HepG2 (cell line): ENCODE data around the gene SLC5A8. TPM values are rescaled to one million over a fixed set of nuclear protein-coding genes. Genes with fewer than 3 reads are reported as not detected.

Experiments
- ATAC-seq: fragments of 200-7000 bp; cut with Tn5 transposase; 3 replicates; pipeline ENCODE4 v1.9.1; 2020; ENCODE audit warnings: mild to moderate bottlenecking, moderate library complexity
- BruUV-seq: library from RNA; stranded (reverse); fragments of 400-500 nt; replicated peaks from 2 replicates; lab custom pipeline; 2021; lab: Mats Ljungman, UMichigan
- CTCF ChIA-PET: fragments of 300-600 bp; formaldehyde crosslinking; extraction: SDS; loops from one replicate; lab custom pipeline; 2021; ENCODE audit warnings: low total read pairs, inconsistent platforms, low intra/inter-chr PET ratio; lab: Yijun Ruan, JAX
- POLR2A ChIA-PET: fragments of 350-600 bp; sonication (Branson Sonifier 250); formaldehyde crosslinking; loops from one replicate; lab custom pipeline; 2020; ENCODE audit warnings: antibody characterized with exemption, inconsistent platforms; lab: Yijun Ruan, JAX
- DNase-seq: peaks from one replicate; pipeline ENCODE4 v3.0.0-alpha.2; 2015; ENCODE audit warnings: low spot score
- FAIRE-seq: peaks from 3 replicates; lab custom pipeline; 2011; peaks lifted over from hg19 to GRCh38; lab: Jason Lieb, UNC
- H2AFZ ChIP-seq: one replicate; pipeline ENCODE4 v1.6.1; 2011; ENCODE audit warnings: low read length, inconsistent platforms
- H3K27ac ChIP-seq: fragments of 300-600 bp; 3 replicates; pipeline ENCODE4 v1.8.0; 2011; ENCODE audit warnings: mixed run types, mild to moderate bottlenecking, mixed read lengths, low read length, inconsistent platforms; ENCODE audit not compliant: insufficient read depth; ENCODE audit errors: extremely low read length
- H3K27me3 ChIP-seq, 2 experiments: fragments of 200-600 bp in 1 of 2; 2 replicates in 1 of 2; 3 replicates in 1 of 2; pipeline versions ENCODE4 v1.6.0 to v1.8.0; 2011; ENCODE audit warnings: low read length in 2 of 2, mild to moderate bottlenecking in 2 of 2, moderate library complexity in 2 of 2, inconsistent platforms in 1 of 2; ENCODE audit not compliant: insufficient read depth in 2 of 2, control insufficient read depth in 1 of 2
- H3K36me3 ChIP-seq, 2 experiments: fragments of 200-600 bp in 1 of 2; replicated peaks in 1 of 2; 2 replicates in 1 of 2; 3 replicates in 1 of 2; pipeline versions ENCODE4 v1.5.1 to v1.8.0; 2011; ENCODE audit warnings: low read length in 2 of 2, inconsistent platforms in 1 of 2; ENCODE audit not compliant: insufficient read depth in 2 of 2, control insufficient read depth in 1 of 2
- H3K4me1 ChIP-seq: 2 replicates; pipeline ENCODE4 v1.5.1; 2012; ENCODE audit warnings: low read length, inconsistent platforms; ENCODE audit not compliant: insufficient read depth
- H3K4me2 ChIP-seq: 2 replicates; pipeline ENCODE4 v1.6.0; 2011; ENCODE audit warnings: low read depth, low read length, inconsistent platforms
- H3K4me3 ChIP-seq, 3 experiments: fragments of 200-600 bp in 1 of 3; sonication (generic), shearing (Covaris generic) in 1 of 3; replicated peaks in 1 of 3; 2 replicates each; pipeline ENCODE4 v1.5.1; 2011 to 2016; ENCODE audit warnings: low read length in 3 of 3, inconsistent platforms in 2 of 3, low read depth in 2 of 3, mild to moderate bottlenecking in 2 of 3, control low read depth in 1 of 3, mixed read lengths in 1 of 3; ENCODE audit not compliant: insufficient read depth in 1 of 3
- H3K79me2 ChIP-seq: one replicate; pipeline ENCODE4 v1.6.1; 2011; ENCODE audit warnings: low read length, inconsistent platforms; ENCODE audit not compliant: insufficient read depth
- H3K9ac ChIP-seq: 2 replicates; pipeline ENCODE4 v1.6.0; 2011; ENCODE audit warnings: mild to moderate bottlenecking, low read depth, low read length, inconsistent platforms; ENCODE audit not compliant: insufficient read depth
- H3K9me3 ChIP-seq: 2 replicates; pipeline ENCODE4 v1.5.1; 2012; ENCODE audit warnings: mild to moderate bottlenecking, low read length
- H4K20me1 ChIP-seq: 2 replicates; pipeline ENCODE4 v1.6.0; 2011; ENCODE audit warnings: inconsistent platforms, mild to moderate bottlenecking, low read length, moderate library complexity; ENCODE audit not compliant: insufficient read depth
- ERF ChIP-seq: IDR thresholded peaks from 2 replicates; pipeline ENCODE4 v1.6.1; 2018; ENCODE audit warnings: missing biosample characterization, missing genetic modification reagents
- FOXO1 ChIP-seq: sonication (generic); formaldehyde crosslinking; IDR thresholded peaks from 2 replicates; pipeline ENCODE4 v1.4.0; 2020; ENCODE audit warnings: missing genetic modification reagents
- GATAD1 ChIP-seq: IDR thresholded peaks from 2 replicates; pipeline ENCODE4 v1.6.1; 2016; ENCODE audit warnings: missing genetic modification reagents, missing compliant biosample characterization
- HCFC1 ChIP-seq: fragments of 150-350 bp; IDR thresholded peaks from 2 replicates; pipeline ENCODE4 v1.6.1; 2014; ENCODE audit warnings: low read depth, low read length
- KAT8 ChIP-seq: IDR thresholded peaks from 2 replicates; pipeline ENCODE4 v1.6.1; 2016; ENCODE audit warnings: missing genetic modification reagents, missing compliant biosample characterization
- MEIS2 ChIP-seq: sonication (generic); formaldehyde crosslinking; IDR thresholded peaks from 2 replicates; pipeline ENCODE4 v1.9.0; 2021; ENCODE audit warnings: mild to moderate bottlenecking, missing genetic modification reagents
- NFKBIZ ChIP-seq: IDR thresholded peaks from 2 replicates; pipeline ENCODE4 v1.6.1; 2018; ENCODE audit warnings: missing genetic modification reagents, missing compliant biosample characterization
- NFRKB ChIP-seq: fragments of 450-650 bp; IDR thresholded peaks from 2 replicates; pipeline ENCODE4 v1.6.1; 2017
- SAP130 ChIP-seq: IDR thresholded peaks from 2 replicates; pipeline ENCODE4 v1.6.1; 2016; ENCODE audit warnings: low read depth
- ZNF143 ChIP-seq: sonication (generic); formaldehyde crosslinking; IDR thresholded peaks from 2 replicates; pipeline ENCODE4 v1.4.0; 2020; ENCODE audit warnings: missing genetic modification reagents
- ZNF180 ChIP-seq: sonication (generic); formaldehyde crosslinking; IDR thresholded peaks from 2 replicates; pipeline ENCODE4 v1.4.0; 2020; ENCODE audit warnings: low read depth, missing genetic modification reagents, borderline replicate concordance
- ZNF383 ChIP-seq: sonication (generic); formaldehyde crosslinking; IDR thresholded peaks from 2 replicates; pipeline ENCODE4 v1.4.0; 2020; ENCODE audit warnings: missing genetic modification reagents, mild to moderate bottlenecking, borderline replicate concordance
- ZNF550 ChIP-seq: sonication (generic); formaldehyde crosslinking; IDR thresholded peaks from 2 replicates; pipeline ENCODE4 v1.4.0; 2020; ENCODE audit warnings: mild to moderate bottlenecking, missing genetic modification reagents, borderline replicate concordance
- ZNF614 ChIP-seq: IDR thresholded peaks from 2 replicates; pipeline ENCODE4 v1.6.1; 2018; ENCODE audit warnings: missing biosample characterization, missing genetic modification reagents, inconsistent platforms, borderline replicate concordance
- WGBS: methylation state at CpG from one replicate; pipeline ENCODE4 v1.1.6; 2017; ENCODE audit warnings: low lambda C conversion rate; 5-methylcytosine and 5-hydroxymethylcytosine counted together
- in situ Hi-C: cut with HindIII; loops from 2 replicates; pipeline ENCODE4 v1.10.0; 2017; ENCODE audit warnings: low pct_unique_long_range_greater_than_20kb; ENCODE audit not compliant: extremely low pct_ligation_motif_present
- intact Hi-C: fragments of 100-400 bp; cut with micrococcal nuclease; formaldehyde crosslinking; loops from one replicate; pipeline ENCODE4 v1.10.0; 2022; ENCODE audit not compliant: unreplicated experiment
- polyA plus RNA-seq, 8 experiments: library from polyadenylated mRNA; depleted of rRNA in 3 of 8; stranded (reverse) in 7 of 8; unstranded in 1 of 8; fragments of >200 nt; fragmentation: Illumina TruSeq in 4 of 8; extraction: Trizol in 4 of 8; gene quantifications; 2 replicates each; pipeline versions ENCODE4 v1.2.1 to v1.2.3, GENCODE V29; 2011 to 2016; ENCODE audit warnings: low read depth in 4 of 8, missing spikeins in 1 of 8, mixed read lengths in 1 of 8; ENCODE audit not compliant: insufficient read depth in 1 of 8
- total RNA-seq, 5 experiments: library from RNA; depleted of rRNA; stranded (reverse); fragments of >200 nt; fragmentation: Illumina TruSeq; extraction: Trizol; gene quantifications; 2 replicates each; pipeline ENCODE4 v1.2.3, GENCODE V29; 2016; ENCODE audit warnings: low read depth in 1 of 5
- TF ChIP-seq, protein P1 (sequence below): sonication (generic); formaldehyde crosslinking; IDR thresholded peaks from 2 replicates; pipeline ENCODE4 v1.9.0; 2021; ENCODE audit warnings: missing genetic modification reagents, borderline replicate concordance
- TF ChIP-seq, protein P2 (sequence below): sonication (generic); formaldehyde crosslinking; IDR thresholded peaks from 2 replicates; pipeline ENCODE4 v1.4.0; 2020; ENCODE audit warnings: mild to moderate bottlenecking, missing genetic modification reagents
- TF ChIP-seq, protein P3 (sequence below): sonication (generic); formaldehyde crosslinking; IDR thresholded peaks from 2 replicates; pipeline ENCODE4 v1.4.0; 2020; ENCODE audit warnings: low read depth, mild to moderate bottlenecking, missing genetic modification reagents
- TF ChIP-seq, protein P4 (sequence below): sonication (generic); formaldehyde crosslinking; IDR thresholded peaks from 2 replicates; pipeline ENCODE4 v1.5.0; 2020; ENCODE audit warnings: missing genetic modification reagents, mild to moderate bottlenecking, borderline replicate concordance
- TF ChIP-seq, protein P5 (sequence below): sonication (generic); formaldehyde crosslinking; IDR thresholded peaks from 2 replicates; pipeline ENCODE4 v1.4.0; 2020; ENCODE audit warnings: missing genetic modification reagents, mild to moderate bottlenecking, borderline replicate concordance
- TF ChIP-seq, protein P6 (sequence below): sonication (generic); formaldehyde crosslinking; IDR thresholded peaks from 2 replicates; pipeline ENCODE4 v1.5.0; 2020; ENCODE audit warnings: missing genetic modification reagents

Gene SLC5A8
- total and polyA plus RNA-seq, 2 of the 13 experiments (the other 11 are each of a cell fraction or from before 2014, with no cell fraction given): not detected

DNA sequence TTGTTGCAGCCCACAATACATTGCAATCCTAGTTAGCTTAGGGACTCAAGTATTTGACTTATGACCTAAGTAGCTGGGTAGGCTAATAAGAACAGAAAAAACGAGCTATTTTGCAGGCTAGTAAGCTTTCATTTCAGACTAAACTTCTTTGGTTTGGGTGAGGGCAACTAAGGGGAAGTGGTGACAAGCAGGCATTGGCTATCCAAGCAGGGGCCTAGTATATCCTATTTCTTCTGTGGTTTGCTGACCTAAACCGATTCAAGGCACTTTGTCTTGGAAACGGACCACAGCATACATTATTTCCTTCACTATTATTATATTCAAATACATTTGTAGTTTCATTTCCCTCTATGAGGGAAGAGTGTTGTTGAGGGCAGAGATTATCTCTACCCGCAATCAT lies 21.6 kb upstream of the SLC5A8 start:
- intact Hi-C loops: no loop called here
- under 1% methylated on average over 4 of the region's 4 CpGs for WGBS
- no peak for ATAC-seq
- no TSS peak for BruUV-seq
- H3K9ac ChIP-seq: no peak overlapping the region
- FAIRE-seq: no peak
- no peak overlapping the region for H3K27ac ChIP-seq
- peaks cover 2 to 13% of the 10 kb centered on the region in 2 experiments; a peak in 2 of 5 replicates for H3K27me3 ChIP-seq
- H2AFZ ChIP-seq: no peak overlapping the region
- TF ChIP-seq SAP130 (CRISPR knock-in tag) (no peak), ZNF180 (CRISPR knock-in tag) (no peak), ZNF383 (CRISPR knock-in tag) (no peak), NFKBIZ (CRISPR knock-in tag) (no peak), FOXO1 (CRISPR knock-in tag) (no peak), ZNF614 (CRISPR knock-in tag) (no peak), NFRKB (no peak), HCFC1 (no peak), KAT8 (CRISPR knock-in tag) (no peak), GATAD1 (CRISPR knock-in tag) (no peak), ERF (CRISPR knock-in tag) (no peak), MEIS2 (no peak), ZNF550 (CRISPR knock-in tag) (no peak), ZNF143 (CRISPR knock-in tag) (no peak)
- TF ChIP-seq, protein P1, sequence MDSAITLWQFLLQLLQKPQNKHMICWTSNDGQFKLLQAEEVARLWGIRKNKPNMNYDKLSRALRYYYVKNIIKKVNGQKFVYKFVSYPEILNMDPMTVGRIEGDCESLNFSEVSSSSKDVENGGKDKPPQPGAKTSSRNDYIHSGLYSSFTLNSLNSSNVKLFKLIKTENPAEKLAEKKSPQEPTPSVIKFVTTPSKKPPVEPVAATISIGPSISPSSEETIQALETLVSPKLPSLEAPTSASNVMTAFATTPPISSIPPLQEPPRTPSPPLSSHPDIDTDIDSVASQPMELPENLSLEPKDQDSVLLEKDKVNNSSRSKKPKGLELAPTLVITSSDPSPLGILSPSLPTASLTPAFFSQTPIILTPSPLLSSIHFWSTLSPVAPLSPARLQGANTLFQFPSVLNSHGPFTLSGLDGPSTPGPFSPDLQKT (CRISPR knock-in tag): no peak
- TF ChIP-seq, protein P2, sequence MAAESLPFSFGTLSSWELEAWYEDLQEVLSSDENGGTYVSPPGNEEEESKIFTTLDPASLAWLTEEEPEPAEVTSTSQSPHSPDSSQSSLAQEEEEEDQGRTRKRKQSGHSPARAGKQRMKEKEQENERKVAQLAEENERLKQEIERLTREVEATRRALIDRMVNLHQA (CRISPR knock-in tag): no peak
- TF ChIP-seq, protein P3, sequence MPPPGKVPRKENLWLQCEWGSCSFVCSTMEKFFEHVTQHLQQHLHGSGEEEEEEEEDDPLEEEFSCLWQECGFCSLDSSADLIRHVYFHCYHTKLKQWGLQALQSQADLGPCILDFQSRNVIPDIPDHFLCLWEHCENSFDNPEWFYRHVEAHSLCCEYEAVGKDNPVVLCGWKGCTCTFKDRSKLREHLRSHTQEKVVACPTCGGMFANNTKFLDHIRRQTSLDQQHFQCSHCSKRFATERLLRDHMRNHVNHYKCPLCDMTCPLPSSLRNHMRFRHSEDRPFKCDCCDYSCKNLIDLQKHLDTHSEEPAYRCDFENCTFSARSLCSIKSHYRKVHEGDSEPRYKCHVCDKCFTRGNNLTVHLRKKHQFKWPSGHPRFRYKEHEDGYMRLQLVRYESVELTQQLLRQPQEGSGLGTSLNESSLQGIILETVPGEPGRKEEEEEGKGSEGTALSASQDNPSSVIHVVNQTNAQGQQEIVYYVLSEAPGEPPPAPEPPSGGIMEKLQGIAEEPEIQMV (CRISPR knock-in tag): no peak
- TF ChIP-seq, protein P4, sequence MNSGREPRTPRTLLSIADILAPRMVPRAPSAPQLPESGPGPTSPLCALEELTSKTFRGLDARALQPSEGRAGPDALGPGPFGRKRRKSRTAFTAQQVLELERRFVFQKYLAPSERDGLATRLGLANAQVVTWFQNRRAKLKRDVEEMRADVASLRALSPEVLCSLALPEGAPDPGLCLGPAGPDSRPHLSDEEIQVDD (CRISPR knock-in tag): no peak
- TF ChIP-seq, protein P5, sequence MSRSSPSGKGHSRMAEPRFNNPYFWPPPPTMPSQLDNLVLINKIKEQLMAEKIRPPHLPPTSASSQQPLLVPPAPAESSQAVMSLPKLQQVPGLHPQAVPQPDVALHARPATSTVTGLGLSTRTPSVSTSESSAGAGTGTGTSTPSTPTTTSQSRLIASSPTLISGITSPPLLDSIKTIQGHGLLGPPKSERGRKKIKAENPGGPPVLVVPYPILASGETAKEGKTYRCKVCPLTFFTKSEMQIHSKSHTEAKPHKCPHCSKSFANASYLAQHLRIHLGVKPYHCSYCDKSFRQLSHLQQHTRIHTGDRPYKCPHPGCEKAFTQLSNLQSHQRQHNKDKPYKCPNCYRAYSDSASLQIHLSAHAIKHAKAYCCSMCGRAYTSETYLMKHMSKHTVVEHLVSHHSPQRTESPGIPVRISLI (CRISPR knock-in tag): no peak
- TF ChIP-seq, protein P6, sequence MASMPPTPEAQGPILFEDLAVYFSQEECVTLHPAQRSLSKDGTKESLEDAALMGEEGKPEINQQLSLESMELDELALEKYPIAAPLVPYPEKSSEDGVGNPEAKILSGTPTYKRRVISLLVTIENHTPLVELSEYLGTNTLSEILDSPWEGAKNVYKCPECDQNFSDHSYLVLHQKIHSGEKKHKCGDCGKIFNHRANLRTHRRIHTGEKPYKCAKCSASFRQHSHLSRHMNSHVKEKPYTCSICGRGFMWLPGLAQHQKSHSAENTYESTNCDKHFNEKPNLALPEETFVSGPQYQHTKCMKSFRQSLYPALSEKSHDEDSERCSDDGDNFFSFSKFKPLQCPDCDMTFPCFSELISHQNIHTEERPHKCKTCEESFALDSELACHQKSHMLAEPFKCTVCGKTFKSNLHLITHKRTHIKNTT (CRISPR knock-in tag): no peak
- H3K4me3 ChIP-seq: no peak overlapping the region
- no peaks in the 10 kb centered on the region for H4K20me1 ChIP-seq
- ChIA-PET POLR2A (no interaction called here), CTCF (no interaction called here)
- H3K36me3 ChIP-seq: no peaks in the 10 kb centered on the region
- no peaks in the 10 kb centered on the region for H3K79me2 ChIP-seq
- no peaks in the 10 kb centered on the region for H3K9me3 ChIP-seq
- no peaks in the 10 kb centered on the region for H3K4me1 ChIP-seq
- in situ Hi-C loops: no loop called here
- H3K4me2 ChIP-seq: no peak overlapping the region
- no peak for DNase-seq
